Measurements from ENCODE around the gene ABLIM2.
"Not testable (repeated sequence)": the region's sequence is repeated elsewhere in the genome, so short reads cannot be mapped to it uniquely, and the experiment has no call there.

The ABLIM2 gene

GRCh38 chr4:7929118-7929951, 229.3 kb downstream of the ABLIM2 start:
- DNase-seq (ENCODE audit: low read depth), result no peak
- TF ChIP-seq, protein P1, sequence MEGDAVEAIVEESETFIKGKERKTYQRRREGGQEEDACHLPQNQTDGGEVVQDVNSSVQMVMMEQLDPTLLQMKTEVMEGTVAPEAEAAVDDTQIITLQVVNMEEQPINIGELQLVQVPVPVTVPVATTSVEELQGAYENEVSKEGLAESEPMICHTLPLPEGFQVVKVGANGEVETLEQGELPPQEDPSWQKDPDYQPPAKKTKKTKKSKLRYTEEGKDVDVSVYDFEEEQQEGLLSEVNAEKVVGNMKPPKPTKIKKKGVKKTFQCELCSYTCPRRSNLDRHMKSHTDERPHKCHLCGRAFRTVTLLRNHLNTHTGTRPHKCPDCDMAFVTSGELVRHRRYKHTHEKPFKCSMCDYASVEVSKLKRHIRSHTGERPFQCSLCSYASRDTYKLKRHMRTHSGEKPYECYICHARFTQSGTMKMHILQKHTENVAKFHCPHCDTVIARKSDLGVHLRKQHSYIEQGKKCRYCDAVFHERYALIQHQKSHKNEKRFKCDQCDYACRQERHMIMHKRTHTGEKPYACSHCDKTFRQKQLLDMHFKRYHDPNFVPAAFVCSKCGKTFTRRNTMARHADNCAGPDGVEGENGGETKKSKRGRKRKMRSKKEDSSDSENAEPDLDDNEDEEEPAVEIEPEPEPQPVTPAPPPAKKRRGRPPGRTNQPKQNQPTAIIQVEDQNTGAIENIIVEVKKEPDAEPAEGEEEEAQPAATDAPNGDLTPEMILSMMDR (IDR thresholded peaks at IDR 0.05; ENCODE audit: insufficient read depth, low read depth, low read length, missing control alignments), result no peak
- no peak overlapping the region for H3K4me3 ChIP-seq (ENCODE audit: low read depth, low read length)

DNA sequence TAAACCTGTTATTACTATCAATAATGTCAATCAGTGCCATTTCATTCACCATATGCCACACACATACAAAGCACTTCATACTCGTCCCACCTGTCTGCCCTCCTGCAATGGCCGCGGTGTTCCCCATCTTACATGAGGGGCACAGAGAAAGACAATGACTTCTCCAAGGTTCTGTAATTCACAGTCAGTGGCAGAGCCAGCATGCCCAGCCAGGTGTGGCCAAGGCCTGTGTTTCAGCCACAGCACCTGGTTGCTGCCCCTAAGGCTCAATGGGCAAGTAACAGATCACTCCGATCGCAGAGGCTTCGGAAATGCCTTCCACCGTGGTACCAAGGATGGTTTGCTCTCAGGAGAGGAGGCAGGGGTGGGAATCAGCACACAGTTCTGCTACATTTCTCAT, 229.9 kb downstream of the ABLIM2 start:
- H3K4me3 ChIP-seq (ENCODE audit: low read depth, low read length), result no peak overlapping the region
- TF ChIP-seq, protein P1 (IDR thresholded peaks at IDR 0.05; ENCODE audit: insufficient read depth, low read depth, low read length, missing control alignments), result no peak
- DNase-seq (ENCODE audit: low read depth), result no peak

DNA sequence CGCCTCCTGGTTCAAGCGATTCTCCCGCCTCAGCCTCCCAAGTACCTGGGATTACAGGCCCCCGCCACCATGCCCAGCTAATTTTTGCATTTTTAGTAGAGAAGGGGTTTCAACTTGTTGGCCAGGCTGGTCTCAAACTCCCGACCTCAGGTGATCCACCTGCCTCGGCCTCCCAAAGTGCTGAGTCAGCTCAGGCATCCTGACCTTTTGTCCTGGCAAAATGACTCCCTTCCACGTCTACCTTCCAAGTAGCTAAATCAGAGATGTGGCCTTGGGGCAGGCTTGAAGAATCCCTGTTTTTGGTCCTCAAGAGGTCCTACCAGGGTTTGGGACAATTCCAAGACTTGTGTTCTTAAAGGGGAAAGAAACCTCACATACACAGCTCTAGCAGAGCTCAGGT, 231.8 kb downstream of the ABLIM2 start:
- DNase-seq (ENCODE audit: low read depth), result no peak
- TF ChIP-seq, protein P1 (IDR thresholded peaks at IDR 0.05; ENCODE audit: insufficient read depth, low read depth, low read length, missing control alignments), result no peak
- H3K4me3 ChIP-seq (ENCODE audit: low read depth, low read length), result no peak overlapping the region

GRCh38 chr4:7924570-7924969, 234.0 kb downstream of the ABLIM2 start:
- TF ChIP-seq, protein P1 (IDR thresholded peaks at IDR 0.05; ENCODE audit: insufficient read depth, low read depth, low read length, missing control alignments), result no peak
- DNase-seq (ENCODE audit: low read depth), result no peak
- H3K4me3 ChIP-seq (ENCODE audit: low read depth, low read length), result no peak overlapping the region

DNA sequence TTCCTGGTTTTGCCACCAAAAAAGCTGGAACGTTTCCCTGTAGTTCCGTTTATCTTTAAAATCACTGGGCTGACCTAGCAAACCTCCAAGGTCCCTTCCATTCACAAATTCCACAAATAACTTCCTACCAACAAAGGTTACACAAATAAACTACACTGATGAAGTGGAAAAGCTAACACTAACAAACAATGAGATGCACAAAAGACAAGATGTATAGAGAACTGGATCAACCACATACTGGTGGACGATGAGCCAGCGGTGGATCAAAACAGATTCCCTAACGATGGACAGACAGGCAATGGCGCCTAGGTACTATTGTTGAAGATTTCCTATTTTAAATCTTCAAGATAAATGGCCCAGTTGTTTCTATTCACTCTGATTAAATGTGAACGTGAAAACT, 234.4 kb downstream of the ABLIM2 start:
- no peak overlapping the region for H3K4me3 ChIP-seq (ENCODE audit: low read depth, low read length)
- no peak for DNase-seq (ENCODE audit: low read depth)
- TF ChIP-seq, protein P1 (IDR thresholded peaks at IDR 0.05; ENCODE audit: insufficient read depth, low read depth, low read length, missing control alignments), result no peak

DNA sequence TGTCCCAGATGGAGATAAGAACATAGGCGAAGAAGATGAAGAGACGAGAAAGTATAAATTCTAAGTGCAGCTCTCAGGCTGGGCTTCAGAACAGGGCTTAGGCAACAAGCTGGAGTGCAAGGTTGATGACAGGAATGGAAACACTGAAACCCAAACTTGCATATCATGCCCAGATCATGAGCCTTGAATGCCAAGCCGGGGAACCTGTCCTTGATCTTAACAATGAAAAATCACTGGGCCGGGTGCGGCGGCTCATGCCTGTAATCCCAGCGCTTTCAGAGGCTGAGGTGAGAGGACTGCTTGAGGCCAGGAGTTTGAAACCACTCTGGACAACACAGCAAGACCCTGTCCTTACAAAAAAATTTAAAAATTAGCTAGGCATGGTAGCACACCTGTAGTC, 236.1 kb downstream of the ABLIM2 start:
- no peak overlapping the region for H3K4me3 ChIP-seq (ENCODE audit: low read depth, low read length)
- TF ChIP-seq, protein P1 (IDR thresholded peaks at IDR 0.05; ENCODE audit: insufficient read depth, low read depth, low read length, missing control alignments), result no peak
- DNase-seq (ENCODE audit: low read depth), result no peak

- DNase-seq (ENCODE audit: low read depth), result no peak
- H3K4me3 ChIP-seq (ENCODE audit: low read depth, low read length), result no peak overlapping the region
- TF ChIP-seq, protein P1 (IDR thresholded peaks at IDR 0.05; ENCODE audit: insufficient read depth, low read depth, low read length, missing control alignments), result no peak
Observed at GRCh38 chr4:7918981-7919380, 239.6 kb downstream of the ABLIM2 start.

DNA sequence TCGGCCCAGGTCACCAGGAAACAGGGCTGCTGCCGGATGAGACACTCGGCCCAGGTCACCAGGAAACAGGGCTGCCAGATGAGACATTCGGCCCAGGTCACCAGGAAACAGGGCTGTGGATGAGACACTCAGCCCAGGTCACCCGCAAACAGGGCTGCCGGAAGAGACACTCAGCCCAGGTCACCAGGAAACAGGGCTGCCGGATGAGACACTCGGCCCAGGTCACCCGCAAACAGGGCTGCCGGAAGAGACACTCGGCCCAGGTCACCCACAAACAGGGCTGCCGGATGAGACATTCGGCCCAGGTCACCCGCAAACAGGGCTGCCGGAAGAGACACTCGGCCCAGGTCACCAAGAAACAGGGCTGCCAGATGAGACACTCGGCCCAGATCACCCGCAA, 240.4 kb downstream of the ABLIM2 start:
- DNase-seq (ENCODE audit: low read depth); H3K4me3 ChIP-seq (ENCODE audit: low read depth, low read length): not testable (repeated sequence)

Data from GM12865 (cell line).